ENCODE results near the gene MTCH1. TPM values are rescaled to one million over a fixed set of nuclear protein-coding genes. Genes with fewer than 3 reads are reported as not detected.

The MTCH1 gene
- total and polyA plus RNA-seq, 2 donors (not counting 1 experiment from before 2014, with no cell fraction given), result 91.7 to 150 TPM

DNA sequence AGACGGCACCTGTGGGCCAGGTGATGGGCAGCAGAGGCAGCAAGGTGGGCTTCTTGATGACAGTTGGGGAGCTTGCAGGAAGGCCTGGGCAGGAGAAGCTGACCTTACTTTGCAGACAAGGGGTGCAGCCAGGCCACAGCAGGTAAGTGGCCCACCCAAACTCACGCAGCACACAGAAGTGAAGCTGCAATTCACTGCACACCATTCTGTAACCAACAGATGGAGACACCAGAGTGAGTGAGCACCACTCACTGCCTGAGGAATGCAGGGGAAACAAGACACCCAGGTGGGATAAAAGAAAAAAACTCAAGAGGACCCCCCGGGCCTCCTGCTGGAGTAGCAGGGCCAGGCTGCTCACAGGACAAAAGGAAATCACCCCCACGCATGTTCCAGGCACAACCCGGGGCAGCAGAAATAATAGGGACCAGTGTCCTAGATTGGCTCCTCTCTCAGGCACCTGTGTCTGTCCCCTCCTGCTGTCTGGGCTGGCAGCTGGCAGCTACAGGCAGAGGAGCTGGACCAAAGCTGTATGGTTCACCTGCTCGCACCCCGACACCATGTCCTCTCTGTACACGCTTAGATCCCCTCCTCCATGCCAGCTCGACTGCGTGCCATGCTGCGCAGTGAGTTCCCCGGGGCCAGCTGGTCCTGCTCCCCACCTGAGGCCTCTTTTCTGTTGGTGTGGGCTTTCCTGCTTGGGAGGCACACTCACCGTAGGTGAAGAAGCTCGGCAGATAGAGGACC lies 4.9 kb downstream of the MTCH1 start:
- no peak overlapping the region for H3K9ac ChIP-seq (ENCODE audit: low read length)
- H3K27ac ChIP-seq (ENCODE audit: low read length in 2 of 2), result no peak overlapping the region
- peak overlapping the region; percentile 58 for H3K27ac Mint-ChIP-seq
- no peaks in the 10 kb centered on the region for H3K27me3 ChIP-seq (replicated peaks in 1 of 4; ENCODE audit: control extremely low read depth in 1 of 4, control insufficient read depth in 3 of 4, insufficient read depth in 4 of 4, low read length in 3 of 4)
- H3K27me3 Mint-ChIP-seq, result no peaks in the 10 kb centered on the region
- peaks cover 26 to 27% of the 10 kb centered on the region in 2 donors for H3K4me1 ChIP-seq (ENCODE audit: control insufficient read depth in 2 of 2, insufficient read depth in 2 of 2, low read length in 2 of 2)
- no peak overlapping the region for H3K4me2 ChIP-seq (replicated peaks; ENCODE audit: low read depth, low read length, poor library complexity, severe bottlenecking)
- peaks cover 81% of the 10 kb centered on the region for H3K79me2 ChIP-seq (ENCODE audit: control insufficient read depth, insufficient read depth, low read length)
- H3K4me3 ChIP-seq (ENCODE audit: control extremely low read depth in 1 of 5, extremely low read depth in 1 of 5, insufficient read depth in 1 of 5, low read depth in 2 of 5, low read length in 4 of 5), result no peak overlapping the region
- no peak overlapping the region for H3K4me3 Mint-ChIP-seq
- POLR2A ChIA-PET, result interaction anchor here (0.6 to 1.0 kb wide), 2 partner anchors 37 to 372 kb away, joined by 4 read pairs; no protein-coding TSS in a partner anchor
- no peak for DNase-seq
- 79% methylated on average over 6 of the region's 14 CpGs for WGBS (ENCODE audit: insufficient coverage)
- peaks cover 91% of the 10 kb centered on the region for H4K20me1 ChIP-seq (ENCODE audit: control insufficient read depth, insufficient read depth, low read length, poor library complexity, severe bottlenecking)
- CTCF ChIA-PET, result interaction anchor here (1.2 to 9.7 kb wide), 7 partner anchors 26 to 228 kb away, joined by 3 to 223 read pairs (median 5); no protein-coding TSS in a partner anchor
- no peak overlapping the region for H2AFZ ChIP-seq (ENCODE audit: insufficient read depth, low read depth, low read length, poor library complexity, severe bottlenecking)
- H3K9me3 ChIP-seq (ENCODE audit: control extremely low read depth in 1 of 3, control insufficient read depth in 2 of 3, insufficient read depth in 1 of 3, low read length in 2 of 3), result no peaks in the 10 kb centered on the region
- no peaks in the 10 kb centered on the region for H3K9me3 Mint-ChIP-seq (ENCODE audit: insufficient read depth)
- TF ChIP-seq, protein P1, sequence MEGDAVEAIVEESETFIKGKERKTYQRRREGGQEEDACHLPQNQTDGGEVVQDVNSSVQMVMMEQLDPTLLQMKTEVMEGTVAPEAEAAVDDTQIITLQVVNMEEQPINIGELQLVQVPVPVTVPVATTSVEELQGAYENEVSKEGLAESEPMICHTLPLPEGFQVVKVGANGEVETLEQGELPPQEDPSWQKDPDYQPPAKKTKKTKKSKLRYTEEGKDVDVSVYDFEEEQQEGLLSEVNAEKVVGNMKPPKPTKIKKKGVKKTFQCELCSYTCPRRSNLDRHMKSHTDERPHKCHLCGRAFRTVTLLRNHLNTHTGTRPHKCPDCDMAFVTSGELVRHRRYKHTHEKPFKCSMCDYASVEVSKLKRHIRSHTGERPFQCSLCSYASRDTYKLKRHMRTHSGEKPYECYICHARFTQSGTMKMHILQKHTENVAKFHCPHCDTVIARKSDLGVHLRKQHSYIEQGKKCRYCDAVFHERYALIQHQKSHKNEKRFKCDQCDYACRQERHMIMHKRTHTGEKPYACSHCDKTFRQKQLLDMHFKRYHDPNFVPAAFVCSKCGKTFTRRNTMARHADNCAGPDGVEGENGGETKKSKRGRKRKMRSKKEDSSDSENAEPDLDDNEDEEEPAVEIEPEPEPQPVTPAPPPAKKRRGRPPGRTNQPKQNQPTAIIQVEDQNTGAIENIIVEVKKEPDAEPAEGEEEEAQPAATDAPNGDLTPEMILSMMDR (IDR thresholded peaks at IDR 0.05), result no peak
- TF ChIP-seq EZH2 (IDR thresholded peaks at IDR 0.05; ENCODE audit: borderline replicate concordance, insufficient read depth, low read depth, low read length, poor library complexity, severe bottlenecking), result no peak
- peaks cover 37% of the 10 kb centered on the region for H3K4me1 Mint-ChIP-seq
- peaks cover 0 to 49% of the 10 kb centered on the region in 2 experiments for H3K36me3 ChIP-seq (replicated peaks in 1 of 2; ENCODE audit: control extremely low read depth in 1 of 2, control insufficient read depth in 1 of 2, extremely low read depth in 1 of 2, insufficient read depth in 2 of 2, low read length in 1 of 2)
- no peak for ATAC-seq (ENCODE audit: low read depth)
- intact Hi-C loops (cut with micrococcal nuclease), result loop anchor here (1.0 kb wide), 1 partner anchor 37 kb away; no protein-coding TSS in a partner anchor

DNA sequence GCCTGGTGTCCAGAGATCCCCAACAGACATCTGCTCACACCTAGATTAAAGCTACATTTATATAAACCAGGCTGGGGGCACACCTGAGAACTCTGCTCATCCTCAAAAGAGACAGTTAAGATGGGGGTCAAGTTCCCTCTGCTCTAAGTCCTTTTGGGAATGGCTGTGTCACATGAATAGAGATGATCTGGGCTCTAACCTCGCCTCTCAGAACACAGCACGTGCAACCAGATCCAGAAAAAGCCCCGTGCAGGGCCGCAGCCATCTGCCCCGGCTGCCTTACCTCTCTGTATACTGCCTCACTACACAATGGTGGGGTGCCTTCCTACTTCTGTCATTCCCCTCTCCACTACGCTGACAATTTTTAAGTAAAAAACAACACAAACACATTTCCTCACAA lies 5.9 kb downstream of the MTCH1 start:
- Histone ChIP-seq H3K79me2 (ENCODE audit: control insufficient read depth, insufficient read depth, low read length) (peaks cover 71% of the 10 kb centered on the region), H3K36me3 (replicated peaks in 1 of 2; ENCODE audit: control extremely low read depth in 1 of 2, control insufficient read depth in 1 of 2, extremely low read depth in 1 of 2, insufficient read depth in 2 of 2, low read length in 1 of 2) (peaks cover 0 to 58% of the 10 kb centered on the region in 2 experiments), H3K27me3 (replicated peaks in 1 of 4; ENCODE audit: control extremely low read depth in 1 of 4, control insufficient read depth in 3 of 4, insufficient read depth in 4 of 4, low read length in 3 of 4) (no peaks in the 10 kb centered on the region), H3K4me2 (replicated peaks; ENCODE audit: low read depth, low read length, poor library complexity, severe bottlenecking) (no peak overlapping the region), H3K4me1 (ENCODE audit: control insufficient read depth in 2 of 2, insufficient read depth in 2 of 2, low read length in 2 of 2) (peaks cover 24 to 25% of the 10 kb centered on the region in 2 donors), H3K27ac (ENCODE audit: low read length in 2 of 2) (no peak overlapping the region), H3K9ac (ENCODE audit: low read length) (no peak overlapping the region), H4K20me1 (ENCODE audit: control insufficient read depth, insufficient read depth, low read length, poor library complexity, severe bottlenecking) (peaks cover 97% of the 10 kb centered on the region), H3K9me3 (ENCODE audit: control extremely low read depth in 1 of 3, control insufficient read depth in 2 of 3, insufficient read depth in 1 of 3, low read length in 2 of 3) (no peaks in the 10 kb centered on the region), H2AFZ (ENCODE audit: insufficient read depth, low read depth, low read length, poor library complexity, severe bottlenecking) (no peak overlapping the region), H3K4me3 (ENCODE audit: control extremely low read depth in 1 of 5, extremely low read depth in 1 of 5, insufficient read depth in 1 of 5, low read depth in 2 of 5, low read length in 4 of 5) (no peak overlapping the region)
- POLR2A ChIA-PET, result interaction anchor here (0.6 to 1.1 kb wide), 3 partner anchors 26 to 212 kb away, joined by 3 to 4 read pairs (median 3); partner anchors contain the start of gene FGD2
- no peak for TF ChIP-seq EZH2 (IDR thresholded peaks at IDR 0.05; ENCODE audit: borderline replicate concordance, insufficient read depth, low read depth, low read length, poor library complexity, severe bottlenecking)
- TF ChIP-seq, protein P1 (IDR thresholded peaks at IDR 0.05), result no peak
- intact Hi-C loops (cut with micrococcal nuclease), result no loop called here
- no peak for ATAC-seq (ENCODE audit: low read depth)
- no peak for DNase-seq
- CTCF ChIA-PET, result interaction anchor here (1.2 to 9.7 kb wide), 6 partner anchors 26 to 230 kb away, joined by 4 to 223 read pairs (median 10); partner anchors contain the start of gene PI16
- WGBS (ENCODE audit: insufficient coverage), result 86% methylated on average over 6 of the region's 6 CpGs
- no peak overlapping the region for H3K4me3 Mint-ChIP-seq
- H3K4me1 Mint-ChIP-seq, result peaks cover 37% of the 10 kb centered on the region
- H3K9me3 Mint-ChIP-seq (ENCODE audit: insufficient read depth), result no peaks in the 10 kb centered on the region
- no peaks in the 10 kb centered on the region for H3K27me3 Mint-ChIP-seq
- no peak overlapping the region for H3K27ac Mint-ChIP-seq
